ENCODE measurements around the gene RABL3.
"Not testable (repeated sequence)": the region's sequence is repeated elsewhere in the genome, so short reads cannot be mapped to it uniquely, and the experiment has no call there.

RABL3 gene

DNA sequence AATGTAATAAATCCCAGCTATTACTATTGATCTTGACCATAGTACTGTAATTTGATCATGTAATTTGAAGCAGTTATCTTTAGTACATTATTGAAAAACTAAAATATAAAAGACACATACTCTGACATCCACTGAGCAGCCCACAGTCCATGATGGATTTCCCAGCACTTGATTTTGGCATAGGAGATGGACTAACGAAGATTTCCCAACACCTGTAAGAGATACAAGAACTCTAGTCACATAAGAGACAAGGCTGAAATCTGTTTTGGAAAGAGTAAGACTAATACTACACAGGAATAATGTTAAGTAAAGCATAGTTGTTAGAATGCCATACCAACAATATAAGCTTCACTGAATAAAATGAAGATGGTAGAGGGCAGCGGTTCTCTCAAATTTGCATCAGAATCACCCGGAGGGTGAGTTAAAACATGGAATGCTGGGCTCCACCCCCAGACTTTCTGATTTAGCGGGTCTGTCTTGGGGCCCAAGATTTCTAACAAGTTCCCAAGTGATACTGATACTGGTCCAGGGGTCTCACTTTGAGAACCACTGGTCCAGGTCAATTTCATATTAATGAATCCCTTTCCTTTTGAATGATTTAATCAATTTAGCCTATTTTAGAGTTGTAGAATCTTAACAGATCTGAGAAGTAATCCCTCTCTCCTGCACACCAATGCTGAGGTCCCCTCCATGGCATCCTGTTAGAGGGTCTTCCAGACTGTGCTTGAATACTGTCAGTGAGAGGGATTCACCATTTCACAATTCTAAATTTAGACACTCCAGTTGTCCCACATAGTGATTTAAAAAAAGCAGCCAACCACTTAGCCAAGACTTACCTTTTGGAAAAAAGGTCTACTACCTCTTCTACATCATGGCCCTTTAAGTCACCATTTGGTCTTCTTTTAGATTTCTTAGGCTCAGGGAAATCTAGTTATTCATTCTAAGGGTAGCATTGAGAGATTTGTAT is 11.5 kb downstream of the RABL3 start:
- no peak for TF ChIP-seq EZH2phosphoT487 (IDR thresholded peaks at IDR 0.05; ENCODE audit: low read depth)
- TF ChIP-seq, protein P1, sequence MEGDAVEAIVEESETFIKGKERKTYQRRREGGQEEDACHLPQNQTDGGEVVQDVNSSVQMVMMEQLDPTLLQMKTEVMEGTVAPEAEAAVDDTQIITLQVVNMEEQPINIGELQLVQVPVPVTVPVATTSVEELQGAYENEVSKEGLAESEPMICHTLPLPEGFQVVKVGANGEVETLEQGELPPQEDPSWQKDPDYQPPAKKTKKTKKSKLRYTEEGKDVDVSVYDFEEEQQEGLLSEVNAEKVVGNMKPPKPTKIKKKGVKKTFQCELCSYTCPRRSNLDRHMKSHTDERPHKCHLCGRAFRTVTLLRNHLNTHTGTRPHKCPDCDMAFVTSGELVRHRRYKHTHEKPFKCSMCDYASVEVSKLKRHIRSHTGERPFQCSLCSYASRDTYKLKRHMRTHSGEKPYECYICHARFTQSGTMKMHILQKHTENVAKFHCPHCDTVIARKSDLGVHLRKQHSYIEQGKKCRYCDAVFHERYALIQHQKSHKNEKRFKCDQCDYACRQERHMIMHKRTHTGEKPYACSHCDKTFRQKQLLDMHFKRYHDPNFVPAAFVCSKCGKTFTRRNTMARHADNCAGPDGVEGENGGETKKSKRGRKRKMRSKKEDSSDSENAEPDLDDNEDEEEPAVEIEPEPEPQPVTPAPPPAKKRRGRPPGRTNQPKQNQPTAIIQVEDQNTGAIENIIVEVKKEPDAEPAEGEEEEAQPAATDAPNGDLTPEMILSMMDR (IDR thresholded peaks at IDR 0.05; ENCODE audit: low read depth, low read length): no peak
- no peak overlapping the region for H3K4me2 ChIP-seq (ENCODE audit: low read length)
- H4K20me1 ChIP-seq (ENCODE audit: insufficient read depth, low read length): no peaks in the 10 kb centered on the region
- no peak overlapping the region for H3K4me3 ChIP-seq (ENCODE audit: low read length)
- H3K79me2 ChIP-seq (ENCODE audit: low read length): no peaks in the 10 kb centered on the region
- no peak overlapping the region for H3K9ac ChIP-seq (ENCODE audit: low read length)
- H3K27ac ChIP-seq (ENCODE audit: low read length): no peak overlapping the region
- no peaks in the 10 kb centered on the region for H3K4me1 ChIP-seq (ENCODE audit: low read length)
- no peaks in the 10 kb centered on the region for H3K27me3 ChIP-seq (ENCODE audit: low read depth, low read length)
- no peaks in the 10 kb centered on the region for H3K36me3 ChIP-seq (replicated peaks; ENCODE audit: low read depth, low read length)
- H3K9me3 ChIP-seq (ENCODE audit: insufficient read depth, low read length): no peaks in the 10 kb centered on the region
- no peak overlapping the region for H2AFZ ChIP-seq (ENCODE audit: low read depth, low read length)

DNA sequence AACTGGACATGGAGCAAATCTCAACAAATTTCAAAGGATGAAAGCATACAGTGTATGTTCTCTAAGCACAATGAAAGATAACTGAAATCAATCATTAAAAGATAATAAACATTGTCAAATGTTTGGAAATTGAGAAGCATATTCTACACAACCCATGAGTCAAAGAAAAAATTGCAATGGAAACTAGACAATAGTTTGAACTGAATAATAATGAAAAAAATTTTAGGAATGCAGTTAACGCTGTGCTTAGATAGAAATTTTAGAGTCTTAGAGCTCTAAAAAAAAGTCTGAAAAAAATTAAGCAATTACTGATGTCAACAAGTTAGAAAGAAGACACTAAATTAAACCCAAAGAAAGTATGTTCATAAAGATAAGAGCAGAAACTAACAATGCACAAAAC is 15.5 kb downstream of the RABL3 start:
- no peak overlapping the region for H3K27ac ChIP-seq (ENCODE audit: low read length)
- no peaks in the 10 kb centered on the region for H3K79me2 ChIP-seq (ENCODE audit: low read length)
- H3K9ac ChIP-seq (ENCODE audit: low read length): no peak overlapping the region
- no peak overlapping the region for H3K4me2 ChIP-seq (ENCODE audit: low read length)
- H3K9me3 ChIP-seq (ENCODE audit: insufficient read depth, low read length): no peaks in the 10 kb centered on the region
- H3K4me1 ChIP-seq (ENCODE audit: low read length): no peaks in the 10 kb centered on the region
- H2AFZ ChIP-seq (ENCODE audit: low read depth, low read length): no peak overlapping the region
- H3K4me3 ChIP-seq (ENCODE audit: low read length): no peak overlapping the region
- TF ChIP-seq EZH2phosphoT487 (IDR thresholded peaks at IDR 0.05; ENCODE audit: low read depth): no peak
- TF ChIP-seq, protein P1 (IDR thresholded peaks at IDR 0.05; ENCODE audit: low read depth, low read length): no peak
- no peaks in the 10 kb centered on the region for H3K27me3 ChIP-seq (ENCODE audit: low read depth, low read length)
- no peaks in the 10 kb centered on the region for H3K36me3 ChIP-seq (replicated peaks; ENCODE audit: low read depth, low read length)
- no peaks in the 10 kb centered on the region for H4K20me1 ChIP-seq (ENCODE audit: insufficient read depth, low read length)

DNA sequence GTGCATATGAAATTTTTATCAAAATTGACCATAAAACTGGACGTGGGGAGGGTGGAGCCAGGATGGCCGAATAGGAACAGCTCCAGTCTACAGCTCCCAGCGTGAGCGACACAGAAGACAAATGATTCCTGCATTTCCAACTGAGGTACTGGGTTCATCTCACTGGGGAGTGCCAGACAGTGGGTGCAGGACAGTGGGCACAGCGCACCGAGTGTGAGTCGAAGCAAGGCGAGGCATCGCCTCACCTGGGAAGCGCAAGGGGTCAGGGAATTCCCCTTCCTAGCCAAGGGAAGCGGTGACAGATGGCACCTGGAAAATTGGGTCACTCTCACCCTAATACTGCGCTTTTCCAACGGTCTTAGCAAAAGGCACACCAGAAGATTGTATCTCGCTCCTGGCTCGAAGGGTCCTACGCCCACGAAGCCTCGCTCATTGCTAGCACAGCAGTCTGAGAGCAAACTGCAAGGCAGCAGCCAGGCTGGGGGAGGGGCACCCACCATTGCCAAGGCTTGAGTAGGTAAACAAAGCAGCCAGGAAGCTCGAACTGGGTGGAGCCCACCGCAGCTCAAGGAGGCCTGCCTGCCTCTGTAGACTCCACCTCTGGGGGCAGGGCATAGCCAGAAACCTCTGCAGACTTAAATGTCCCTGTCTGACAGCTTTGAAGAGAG is 23.0 kb downstream of the RABL3 start:
- not testable (repeated sequence) for H3K9ac ChIP-seq (ENCODE audit: low read length); H3K4me2 ChIP-seq (ENCODE audit: low read length); H4K20me1 ChIP-seq (ENCODE audit: insufficient read depth, low read length); H3K4me3 ChIP-seq (ENCODE audit: low read length); H3K36me3 ChIP-seq (replicated peaks; ENCODE audit: low read depth, low read length); H2AFZ ChIP-seq (ENCODE audit: low read depth, low read length); H3K79me2 ChIP-seq (ENCODE audit: low read length); H3K27me3 ChIP-seq (ENCODE audit: low read depth, low read length); H3K9me3 ChIP-seq (ENCODE audit: insufficient read depth, low read length); H3K27ac ChIP-seq (ENCODE audit: low read length); H3K4me1 ChIP-seq (ENCODE audit: low read length)

DNA sequence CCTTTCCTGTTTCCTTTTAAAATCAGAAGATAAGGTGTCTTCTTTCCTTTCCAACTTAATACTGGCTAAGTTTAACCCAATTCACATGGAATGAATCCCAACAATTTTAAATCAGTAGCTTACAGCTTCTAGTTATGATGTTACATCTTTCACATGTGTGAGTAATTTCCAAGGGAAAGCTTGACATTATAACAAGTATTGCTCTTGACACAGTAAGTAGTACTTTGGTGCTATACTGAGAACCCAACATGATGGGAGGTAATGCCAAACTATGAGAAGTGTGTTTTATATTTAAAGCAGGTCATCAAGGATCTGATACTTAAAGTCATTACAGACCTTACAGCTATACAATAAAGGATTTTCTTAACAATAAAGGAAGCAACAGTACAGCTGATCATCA is 29.1 kb downstream of the RABL3 start:
- Histone ChIP-seq H3K27me3 (ENCODE audit: low read depth, low read length) (no peaks in the 10 kb centered on the region), H3K9me3 (ENCODE audit: insufficient read depth, low read length) (no peaks in the 10 kb centered on the region), H2AFZ (ENCODE audit: low read depth, low read length) (no peak overlapping the region), H3K27ac (ENCODE audit: low read length) (no peak overlapping the region), H4K20me1 (ENCODE audit: insufficient read depth, low read length) (no peaks in the 10 kb centered on the region), H3K4me3 (ENCODE audit: low read length) (no peak overlapping the region), H3K4me2 (ENCODE audit: low read length) (no peak overlapping the region), H3K4me1 (ENCODE audit: low read length) (peaks cover 6% of the 10 kb centered on the region), H3K36me3 (replicated peaks; ENCODE audit: low read depth, low read length) (no peaks in the 10 kb centered on the region), H3K9ac (ENCODE audit: low read length) (no peak overlapping the region), H3K79me2 (ENCODE audit: low read length) (0 out of 2 replicates have a peak, but pooled peaks cover 1% of the 10 kb centered on the region)
- TF ChIP-seq, protein P1 (IDR thresholded peaks at IDR 0.05; ENCODE audit: low read depth, low read length): no peak
- no peak for TF ChIP-seq EZH2phosphoT487 (IDR thresholded peaks at IDR 0.05; ENCODE audit: low read depth)

Measured in OCI-LY3 (cell line).